Parathyroid adenoma (tissue), 2 donors: ENCODE measurements around the gene TIAM2.

Experiments
- H2AFZ ChIP-seq: fragments of 300-600 bp; sonication (generic); one replicate; pipeline ENCODE4 v1.7.0; 2017; ENCODE audit warnings: antibody characterized with exemption, mild to moderate bottlenecking
- H3K27ac ChIP-seq: fragments of 300-600 bp; sonication (generic); one replicate; pipeline ENCODE4 v1.7.0; 2017
- H3K27me3 ChIP-seq: fragments of 300-600 bp; sonication (generic); one replicate; pipeline ENCODE4 v1.7.0; 2017; ENCODE audit warnings: low read length; ENCODE audit not compliant: control insufficient read depth, insufficient read depth
- H3K36me3 ChIP-seq: fragments of 300-600 bp; sonication (generic); one replicate; pipeline ENCODE4 v1.7.0; 2017; ENCODE audit warnings: low read length; ENCODE audit not compliant: control insufficient read depth, insufficient read depth
- H3K4me1 ChIP-seq: fragments of 300-600 bp; sonication (generic); one replicate; pipeline ENCODE4 v1.7.0; 2017; ENCODE audit warnings: control low read depth
- H3K4me2 ChIP-seq: fragments of 300-600 bp; sonication (generic); one replicate; pipeline ENCODE4 v1.7.0; 2017; ENCODE audit warnings: low read length
- H3K4me3 ChIP-seq: fragments of 300-600 bp; sonication (generic); one replicate; pipeline ENCODE4 v1.7.0; 2017; ENCODE audit warnings: low read depth, low read length
- H3K79me2 ChIP-seq: fragments of 300-600 bp; sonication (generic); one replicate; pipeline ENCODE4 v1.7.0; 2017; ENCODE audit warnings: control low read depth
- H3K9ac ChIP-seq: fragments of 300-600 bp; sonication (generic); one replicate; pipeline ENCODE4 v1.7.0; 2017; ENCODE audit warnings: mild to moderate bottlenecking
- H3K9me3 ChIP-seq: fragments of 300-600 bp; sonication (generic); one replicate; pipeline ENCODE4 v1.7.0; 2017; ENCODE audit warnings: low read length; ENCODE audit not compliant: control insufficient read depth
- TF ChIP-seq, protein P1 (sequence below): fragments of 300-600 bp; sonication (generic); IDR thresholded peaks from one replicate; pipeline ENCODE4 v1.7.0; 2017; ENCODE audit warnings: antibody characterized with exemption, mild to moderate bottlenecking
- donor health status: primary hyperparathyroidism.

The TIAM2 gene

GRCh38 chr6:154977588-154977987 lies 17.5 kb upstream of the TIAM2 start:
- H3K4me2 ChIP-seq, result no peak overlapping the region
- H3K27ac ChIP-seq, result no peak overlapping the region
- TF ChIP-seq, protein P1, sequence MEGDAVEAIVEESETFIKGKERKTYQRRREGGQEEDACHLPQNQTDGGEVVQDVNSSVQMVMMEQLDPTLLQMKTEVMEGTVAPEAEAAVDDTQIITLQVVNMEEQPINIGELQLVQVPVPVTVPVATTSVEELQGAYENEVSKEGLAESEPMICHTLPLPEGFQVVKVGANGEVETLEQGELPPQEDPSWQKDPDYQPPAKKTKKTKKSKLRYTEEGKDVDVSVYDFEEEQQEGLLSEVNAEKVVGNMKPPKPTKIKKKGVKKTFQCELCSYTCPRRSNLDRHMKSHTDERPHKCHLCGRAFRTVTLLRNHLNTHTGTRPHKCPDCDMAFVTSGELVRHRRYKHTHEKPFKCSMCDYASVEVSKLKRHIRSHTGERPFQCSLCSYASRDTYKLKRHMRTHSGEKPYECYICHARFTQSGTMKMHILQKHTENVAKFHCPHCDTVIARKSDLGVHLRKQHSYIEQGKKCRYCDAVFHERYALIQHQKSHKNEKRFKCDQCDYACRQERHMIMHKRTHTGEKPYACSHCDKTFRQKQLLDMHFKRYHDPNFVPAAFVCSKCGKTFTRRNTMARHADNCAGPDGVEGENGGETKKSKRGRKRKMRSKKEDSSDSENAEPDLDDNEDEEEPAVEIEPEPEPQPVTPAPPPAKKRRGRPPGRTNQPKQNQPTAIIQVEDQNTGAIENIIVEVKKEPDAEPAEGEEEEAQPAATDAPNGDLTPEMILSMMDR, result no peak
- H2AFZ ChIP-seq, result no peak overlapping the region
- H3K79me2 ChIP-seq, result no peaks in the 10 kb centered on the region
- H3K36me3 ChIP-seq, result no peaks in the 10 kb centered on the region
- H3K27me3 ChIP-seq, result no peaks in the 10 kb centered on the region
- H3K4me3 ChIP-seq, result no peak overlapping the region
- no peaks in the 10 kb centered on the region for H3K9me3 ChIP-seq
- H3K9ac ChIP-seq, result no peak overlapping the region
- H3K4me1 ChIP-seq, result no peaks in the 10 kb centered on the region

DNA sequence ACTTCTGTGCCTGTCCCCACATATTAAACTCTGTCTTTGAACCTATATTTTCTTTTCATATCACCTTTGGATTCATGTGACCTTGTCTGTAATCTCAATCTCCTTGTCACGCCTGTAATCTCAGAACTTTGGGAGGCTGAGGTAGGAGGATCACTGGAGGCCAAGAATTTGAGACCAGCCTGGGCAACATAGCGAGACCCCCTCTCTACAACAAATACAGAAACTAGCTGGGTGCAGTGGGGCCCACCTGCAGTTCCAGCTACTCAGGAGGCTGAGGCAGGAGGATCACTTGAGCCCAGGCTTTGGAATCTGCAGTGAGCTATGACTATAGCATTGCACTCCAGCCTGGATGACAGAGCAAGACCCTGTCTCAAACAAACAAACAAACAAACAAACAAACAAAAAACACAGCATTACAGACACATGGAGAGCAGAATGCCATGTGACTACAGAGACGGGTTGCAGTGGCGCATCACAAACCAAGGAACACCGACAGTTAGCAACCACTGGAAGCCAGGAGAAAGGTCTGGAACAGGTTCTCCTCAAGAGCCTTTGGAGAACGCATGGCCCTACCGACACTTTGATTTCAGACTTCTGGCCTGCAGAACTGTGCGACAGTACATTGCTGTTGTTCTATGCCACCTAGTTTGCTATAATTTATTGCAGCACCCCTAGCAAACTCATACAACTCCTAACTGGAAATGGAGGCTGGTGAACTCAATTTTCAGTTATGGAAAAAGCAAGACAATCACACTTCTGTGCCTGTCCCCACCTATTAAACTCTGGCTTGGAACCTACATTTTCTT lies 14.6 kb upstream of the TIAM2 start:
- no peak overlapping the region for H3K4me3 ChIP-seq
- no peak overlapping the region for H3K9ac ChIP-seq
- H2AFZ ChIP-seq, result no peak overlapping the region
- H3K4me1 ChIP-seq, result no peaks in the 10 kb centered on the region
- no peaks in the 10 kb centered on the region for H3K79me2 ChIP-seq
- no peaks in the 10 kb centered on the region for H3K27me3 ChIP-seq
- H3K9me3 ChIP-seq, result no peaks in the 10 kb centered on the region
- H3K27ac ChIP-seq, result no peak overlapping the region
- H3K36me3 ChIP-seq, result no peaks in the 10 kb centered on the region
- H3K4me2 ChIP-seq, result no peak overlapping the region
- TF ChIP-seq, protein P1, result no peak

DNA sequence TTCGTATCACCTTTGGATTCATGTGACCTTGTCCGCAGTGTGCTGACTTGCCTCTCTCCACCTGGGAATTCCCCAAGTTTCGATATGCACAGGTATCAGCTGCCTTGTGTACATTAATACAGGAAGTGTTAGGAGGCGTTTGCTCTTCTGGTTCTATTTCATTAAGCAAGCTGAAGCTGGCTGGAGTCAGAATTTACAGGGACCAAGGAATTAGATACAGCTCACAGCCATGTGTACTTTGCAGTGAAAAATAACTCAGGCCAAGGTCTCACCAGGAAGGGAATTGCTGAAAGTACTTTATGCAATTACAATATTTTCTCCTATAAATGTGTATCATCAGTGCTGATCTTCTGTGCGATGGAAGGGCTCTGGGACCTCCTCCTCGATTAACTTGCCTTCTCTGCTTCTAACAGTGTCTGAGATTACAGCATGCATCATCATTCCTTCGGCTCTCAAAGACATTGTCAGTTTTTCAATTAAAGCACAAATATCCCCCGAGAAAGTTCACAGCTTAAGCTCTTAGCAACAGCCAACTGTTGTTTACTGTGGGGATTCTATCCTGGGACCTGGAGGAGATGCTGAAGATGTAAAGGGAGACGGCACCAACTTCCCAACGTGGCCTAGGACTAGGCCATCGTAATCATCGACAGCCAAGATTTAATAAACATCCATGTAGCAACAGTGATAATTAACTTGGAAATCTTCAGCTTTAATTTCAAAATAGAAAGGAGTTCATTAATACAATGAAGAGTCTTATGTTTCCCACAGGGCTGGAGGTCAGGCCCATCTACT lies 13.8 kb upstream of the TIAM2 start:
- no peaks in the 10 kb centered on the region for H3K36me3 ChIP-seq
- H3K4me3 ChIP-seq, result no peak overlapping the region
- no peak overlapping the region for H2AFZ ChIP-seq
- H3K27me3 ChIP-seq, result no peaks in the 10 kb centered on the region
- H3K79me2 ChIP-seq, result no peaks in the 10 kb centered on the region
- H3K9me3 ChIP-seq, result no peaks in the 10 kb centered on the region
- H3K27ac ChIP-seq, result no peak overlapping the region
- H3K9ac ChIP-seq, result no peak overlapping the region
- TF ChIP-seq, protein P1, result no peak
- no peaks in the 10 kb centered on the region for H3K4me1 ChIP-seq
- no peak overlapping the region for H3K4me2 ChIP-seq

DNA sequence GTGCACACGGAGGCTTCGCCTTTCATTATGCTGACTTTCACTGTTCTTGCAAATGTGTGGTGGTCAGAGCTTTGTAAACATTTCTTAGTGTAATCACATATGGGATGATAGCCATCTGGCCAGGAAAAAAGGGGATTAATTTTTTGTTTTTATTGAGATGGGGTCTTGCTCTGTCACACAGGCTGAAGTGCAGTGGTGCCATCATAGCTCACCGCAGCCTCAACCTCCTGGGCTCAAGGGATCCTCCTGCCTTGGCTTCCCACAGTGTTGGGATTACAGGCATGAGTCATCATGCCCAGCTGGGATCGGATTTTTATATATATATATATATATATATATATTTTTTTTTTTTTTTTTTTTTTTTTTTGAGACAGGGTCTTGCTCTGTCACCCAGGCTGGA lies 11.0 kb upstream of the TIAM2 start:
- H3K9ac ChIP-seq, result no peak overlapping the region
- H3K4me1 ChIP-seq, result no peaks in the 10 kb centered on the region
- H3K27me3 ChIP-seq, result no peaks in the 10 kb centered on the region
- no peak overlapping the region for H3K4me2 ChIP-seq
- H3K4me3 ChIP-seq, result no peak overlapping the region
- no peaks in the 10 kb centered on the region for H3K79me2 ChIP-seq
- no peaks in the 10 kb centered on the region for H3K36me3 ChIP-seq
- H2AFZ ChIP-seq, result no peak overlapping the region
- H3K27ac ChIP-seq, result no peak overlapping the region
- no peaks in the 10 kb centered on the region for H3K9me3 ChIP-seq
- TF ChIP-seq, protein P1, result no peak
